HG03025 (cell line): Measurements from ENCODE around the gene KDF1.
"Not testable (repeated sequence)": the region's sequence is repeated elsewhere in the genome, so short reads cannot be mapped to it uniquely, and the experiment has no call there.

ENCODE experiments used
- ATAC-seq: cut with Tn5 transposase; IDR thresholded peaks from one replicate; pipeline ENCODE4 v1.9.1; 2021; ENCODE audit warnings: mild to moderate bottlenecking, moderate library complexity; ENCODE audit not compliant: unreplicated experiment, low FRiP score

Gene KDF1

DNA sequence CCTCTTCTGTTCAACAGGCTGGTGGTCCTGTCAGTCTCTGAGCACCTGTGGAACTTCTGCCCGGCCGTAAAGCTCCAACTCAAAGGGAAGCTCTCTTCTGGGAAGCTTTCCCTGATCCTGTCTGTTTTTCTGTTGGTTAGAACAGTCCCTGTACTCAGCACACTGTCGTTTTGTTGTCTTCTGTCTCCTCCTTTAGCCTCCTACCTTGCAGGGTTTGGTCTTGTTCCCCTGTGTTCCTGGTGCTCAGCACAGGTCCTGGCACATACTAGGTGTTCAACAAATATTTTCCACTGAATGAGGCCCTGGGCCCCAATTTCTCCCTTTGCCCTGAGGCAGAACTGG, 328 bp upstream of the KDF1 start:
- ATAC-seq = no peak

DNA sequence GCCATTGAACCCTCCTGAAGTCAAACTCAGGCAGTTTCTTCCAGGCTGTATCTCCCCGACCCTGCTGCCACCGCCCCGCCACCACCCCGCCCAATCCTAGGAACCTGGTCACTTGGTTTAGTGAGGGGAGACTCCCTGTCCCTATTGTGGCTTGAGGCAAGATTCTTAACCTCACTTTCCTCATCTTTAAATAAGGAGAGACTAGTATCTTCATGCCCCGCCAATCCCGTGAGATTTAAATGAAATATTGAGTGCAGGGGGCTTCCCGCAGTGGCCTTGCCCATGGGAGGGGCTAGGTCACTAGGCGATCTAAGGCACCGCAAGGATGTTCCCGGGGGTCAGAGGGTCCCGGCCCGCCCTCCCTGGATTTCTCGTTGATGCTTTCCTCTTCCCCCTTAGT, 998 bp downstream of the KDF1 start:
- ATAC-seq = no peak

DNA sequence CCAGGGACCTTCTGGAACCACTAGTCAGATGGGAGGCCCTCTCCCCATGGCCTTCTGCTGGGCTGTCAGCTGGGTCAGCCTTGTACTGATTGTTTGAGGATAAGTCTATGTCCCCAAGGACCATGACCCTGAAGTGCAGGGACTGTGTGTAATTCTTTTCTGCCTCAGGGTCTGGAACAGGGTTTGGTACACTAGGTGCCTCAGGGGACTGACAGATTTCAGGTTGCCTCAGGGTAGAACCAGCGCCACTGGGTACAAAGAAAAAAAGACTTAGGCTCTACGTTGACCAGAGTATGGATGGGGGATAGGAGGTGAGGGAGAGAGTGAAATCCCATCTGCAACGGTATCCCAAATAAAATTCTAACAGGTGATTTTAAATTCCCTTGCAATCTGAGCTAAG, 3.0 kb downstream of the KDF1 start:
- no peak for ATAC-seq

DNA sequence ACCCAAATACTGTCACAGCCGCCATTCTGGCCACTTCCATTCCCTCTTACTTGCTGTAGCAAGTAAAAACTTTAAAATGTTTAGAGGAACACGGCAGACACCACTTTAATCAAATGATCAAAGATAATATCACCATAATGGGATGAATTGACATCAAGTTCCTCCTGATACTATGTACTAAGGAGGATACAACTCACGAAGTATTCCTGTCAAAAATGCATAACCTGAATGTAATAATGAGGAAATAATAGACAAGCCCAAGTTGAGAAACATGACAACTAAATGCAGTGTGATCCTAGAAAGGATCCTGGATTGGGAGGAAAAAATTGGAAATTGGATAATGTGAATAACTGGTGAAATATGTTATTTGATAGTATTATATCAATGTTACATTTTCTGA, 3.9 kb downstream of the KDF1 start:
- ATAC-seq = no peak

DNA sequence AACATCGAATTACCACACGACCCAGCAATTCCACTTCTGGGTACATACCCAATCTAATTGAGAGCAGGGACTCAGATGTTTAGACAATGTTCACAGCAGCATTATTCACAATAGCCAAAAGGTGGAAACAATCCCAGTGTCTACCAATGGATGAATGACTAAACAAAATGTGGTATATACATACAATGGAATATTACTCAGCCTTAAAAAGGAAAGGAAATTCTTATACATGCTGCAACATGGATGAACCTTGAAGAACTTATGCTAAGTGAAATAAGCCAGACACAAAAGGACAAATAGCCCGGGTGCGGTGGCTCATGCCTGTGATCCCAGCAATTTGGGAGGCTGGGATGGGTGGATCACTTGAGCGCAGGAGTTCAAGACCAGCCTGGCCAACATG, 6.9 kb downstream of the KDF1 start:
- no peak for ATAC-seq

DNA sequence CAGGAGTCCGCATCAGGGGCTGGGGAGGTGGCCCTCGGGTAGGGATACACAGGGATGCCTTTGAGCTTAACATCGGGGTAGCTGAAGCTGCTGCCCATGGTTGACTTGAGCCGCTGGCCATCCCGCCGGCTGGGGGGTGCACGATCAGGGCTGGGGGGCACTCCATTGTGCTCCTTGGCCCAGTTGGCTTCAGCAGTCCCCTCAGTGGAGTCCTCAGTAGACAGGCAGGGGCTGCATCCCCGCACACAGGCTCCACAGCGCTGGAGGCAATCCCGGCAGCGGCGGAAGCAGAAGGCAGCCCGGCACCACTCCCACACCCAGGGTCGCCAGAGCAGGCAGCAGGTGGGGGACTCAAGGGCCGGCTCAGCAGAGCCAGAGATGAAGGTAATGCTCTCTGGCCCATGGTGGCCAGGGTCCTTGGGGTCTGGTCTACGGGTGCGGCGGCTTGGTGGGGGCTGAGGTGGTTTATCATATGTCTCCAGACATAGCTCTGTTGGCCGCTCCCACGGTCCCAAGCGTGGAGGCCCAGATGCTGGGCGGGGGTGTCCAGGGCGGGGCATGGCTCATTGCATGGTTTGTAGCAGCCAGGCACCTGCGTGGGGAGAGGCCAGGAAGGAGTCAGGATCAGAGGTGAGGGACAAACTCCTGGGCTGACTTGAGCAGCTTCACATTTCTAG, 8.3 kb downstream of the KDF1 start:
- no peak for ATAC-seq

DNA sequence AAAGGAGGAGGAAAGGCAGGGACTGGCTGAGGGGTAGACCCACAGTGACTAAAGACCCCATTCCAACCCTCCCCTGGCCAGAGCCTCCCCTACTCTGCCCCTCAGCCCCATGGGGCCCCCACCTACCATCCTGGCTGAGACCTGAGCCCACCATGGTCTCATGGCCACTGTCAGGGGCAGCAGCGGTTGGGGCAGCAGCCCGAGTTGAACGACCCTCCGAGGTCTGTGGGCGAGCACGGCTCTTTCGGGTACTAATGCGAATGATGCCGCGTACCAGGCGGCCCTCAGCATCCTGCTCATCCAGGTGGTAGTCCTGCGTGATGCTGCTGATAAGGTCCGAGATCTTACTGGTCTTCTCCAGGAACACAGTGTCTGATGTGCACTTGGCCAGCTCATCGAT, 9.1 kb downstream of the KDF1 start:
- ATAC-seq = no peak

DNA sequence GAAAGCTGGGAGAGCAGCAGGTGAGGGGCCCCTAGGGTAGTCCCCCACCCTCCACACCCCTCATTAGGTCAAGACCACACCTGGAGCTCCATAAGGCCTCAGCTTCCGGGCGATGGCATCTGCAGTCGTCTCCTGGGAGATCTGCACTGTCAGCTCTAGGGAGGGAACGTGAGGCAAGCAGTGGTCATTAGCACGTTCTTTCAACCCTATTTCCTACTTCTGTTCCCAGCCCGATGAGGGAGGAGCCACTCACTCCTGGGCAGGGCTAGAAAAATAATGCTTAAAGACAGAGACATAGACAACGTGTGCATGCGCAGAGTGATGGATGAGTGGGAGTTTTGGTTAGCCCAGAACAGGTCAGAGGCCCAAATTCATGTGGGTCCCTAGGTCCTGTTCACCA, 9.7 kb downstream of the KDF1 start:
- no peak for ATAC-seq

DNA sequence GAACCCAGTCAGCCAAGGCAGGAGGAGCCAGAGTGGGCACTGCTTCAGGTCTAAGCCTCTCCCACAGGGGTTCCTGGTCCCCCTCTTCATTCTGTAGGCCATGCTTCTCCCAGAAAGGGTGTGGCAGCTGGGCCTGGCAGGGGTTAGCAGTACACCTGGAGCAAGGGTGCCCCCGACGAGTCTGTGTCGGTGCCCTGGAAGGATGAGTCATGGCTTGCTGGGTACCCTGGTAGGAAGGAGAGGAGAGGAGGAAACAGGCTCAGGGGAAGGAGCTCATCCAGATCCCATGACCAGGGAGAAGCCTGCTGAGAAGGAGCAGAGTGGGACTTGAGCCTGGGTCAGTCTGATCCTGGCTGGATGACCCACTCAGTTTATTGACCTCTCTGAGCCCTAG, 10.3 kb downstream of the KDF1 start:
- no peak for ATAC-seq

DNA sequence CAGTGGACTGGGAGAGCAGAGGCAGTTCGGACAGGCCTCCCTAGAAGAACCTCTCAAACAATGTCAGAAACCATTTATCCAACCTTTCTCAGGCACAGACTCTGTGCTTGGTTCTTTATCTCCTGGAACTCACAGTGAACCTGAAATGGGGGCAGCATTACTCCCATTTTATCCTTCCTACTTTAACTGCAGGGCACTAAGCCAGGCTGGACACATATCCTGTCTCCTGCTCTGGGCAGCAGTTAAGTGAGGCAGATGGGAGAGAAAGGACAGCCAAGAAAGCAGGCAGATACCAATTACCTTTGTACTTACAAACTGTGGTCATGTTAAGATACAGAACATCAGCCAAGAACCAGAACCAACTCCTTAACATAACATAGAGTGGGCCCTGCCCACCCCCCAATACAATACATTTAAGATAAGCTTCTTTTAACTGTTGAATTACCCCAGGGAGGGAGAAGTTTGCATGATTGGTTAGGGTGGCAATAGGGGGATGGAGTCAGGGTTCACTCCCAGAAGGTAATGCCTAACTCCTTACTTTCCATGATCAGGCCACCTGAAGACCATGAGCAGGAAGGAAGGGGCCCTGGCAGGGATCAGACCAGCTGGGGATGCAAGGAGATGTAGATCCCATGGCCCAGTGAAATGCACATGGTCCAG, 10.9 kb downstream of the KDF1 start:
- ATAC-seq = no peak

DNA sequence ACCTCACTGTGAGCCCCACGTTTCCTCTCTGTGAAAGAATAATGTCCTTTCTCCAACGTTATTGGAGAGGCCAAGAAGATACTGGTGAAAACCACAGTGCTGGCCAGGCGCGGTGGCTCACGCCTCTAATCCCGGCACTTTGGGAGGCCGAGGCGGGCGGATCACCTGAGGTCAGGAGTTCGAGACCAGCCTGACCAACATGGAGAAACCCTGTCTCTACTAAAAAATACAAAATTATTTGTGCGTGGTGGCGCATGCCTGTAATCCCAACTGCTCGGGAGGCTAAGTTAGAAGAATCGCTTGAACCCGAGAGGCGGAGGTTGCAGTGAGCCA, 11.6 kb downstream of the KDF1 start:
- not testable (repeated sequence) for ATAC-seq

DNA sequence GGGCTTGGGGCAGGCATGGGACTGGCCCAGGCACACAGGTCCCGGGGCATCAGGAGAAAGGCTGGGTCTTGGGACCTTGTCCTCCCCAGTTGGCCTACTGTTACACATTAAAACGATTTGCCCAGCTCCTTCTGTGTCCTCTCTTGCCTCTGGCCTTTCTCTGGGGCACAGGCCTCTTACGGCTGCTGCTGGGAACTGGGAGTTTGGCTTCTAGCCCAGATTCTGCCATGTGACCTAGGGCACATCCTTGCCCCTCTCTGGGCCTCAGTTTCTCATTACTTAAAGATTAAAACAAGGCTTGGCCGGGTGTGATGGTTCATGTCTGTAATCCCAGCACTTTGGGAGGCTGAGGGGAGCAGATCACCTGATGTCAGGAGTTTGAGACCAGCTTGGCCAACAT, 14.0 kb downstream of the KDF1 start:
- ATAC-seq = no peak

DNA sequence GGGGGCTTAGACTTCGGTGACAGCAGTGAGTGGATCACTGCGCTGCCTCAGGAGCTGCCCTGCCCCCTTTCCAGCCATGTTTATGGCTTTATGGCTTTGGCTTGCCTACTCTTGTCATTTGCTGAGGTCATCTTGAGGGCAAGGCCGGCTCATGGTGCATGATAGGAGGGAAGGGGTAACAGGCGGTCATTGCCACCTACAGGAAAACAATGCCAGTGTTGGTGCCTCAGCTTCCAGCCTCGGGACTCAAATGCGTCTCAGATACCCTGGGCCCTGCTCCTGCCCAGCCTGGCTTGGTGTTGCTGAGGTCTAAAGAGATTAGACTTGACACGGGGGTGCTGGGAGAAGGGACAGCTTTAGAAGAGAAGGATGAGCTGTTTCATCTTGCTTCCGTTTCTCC, 14.5 kb downstream of the KDF1 start:
- ATAC-seq = no peak

DNA sequence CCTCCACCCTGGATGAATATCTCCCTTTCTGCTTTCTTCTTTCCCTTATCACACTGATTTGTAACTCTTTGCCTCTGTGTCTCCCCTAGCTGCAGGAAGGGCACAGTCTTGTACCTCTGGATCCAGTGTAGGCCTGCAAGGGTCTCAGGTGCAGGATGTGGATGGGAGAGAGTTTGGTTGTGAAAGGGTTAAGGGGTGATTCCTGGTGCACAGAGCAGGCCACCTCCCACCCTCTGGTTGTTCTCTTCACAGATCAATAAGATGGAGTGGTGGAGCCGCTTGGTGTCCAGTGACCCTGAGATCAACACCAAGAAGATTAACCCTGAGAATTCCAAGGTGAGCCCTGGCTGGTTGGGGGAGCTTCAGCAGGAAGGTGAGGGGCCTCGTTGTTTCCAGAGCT, 15.1 kb downstream of the KDF1 start:
- ATAC-seq = no peak

DNA sequence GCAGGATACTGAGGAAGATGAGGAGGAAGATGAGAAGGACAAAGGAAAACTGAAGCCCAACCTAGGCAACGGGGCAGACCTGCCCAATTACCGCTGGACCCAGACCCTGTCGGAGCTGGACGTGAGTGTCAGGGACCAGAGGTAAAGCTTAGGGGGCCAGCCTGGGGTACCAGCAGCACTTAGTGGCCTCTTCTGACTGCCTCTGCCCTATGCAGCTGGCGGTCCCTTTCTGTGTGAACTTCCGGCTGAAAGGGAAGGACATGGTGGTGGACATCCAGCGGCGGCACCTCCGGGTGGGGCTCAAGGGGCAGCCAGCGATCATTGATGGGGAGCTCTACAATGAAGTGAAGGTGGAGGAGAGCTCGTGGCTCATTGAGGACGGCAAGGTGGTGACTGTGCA, 17.6 kb downstream of the KDF1 start:
- ATAC-seq = no peak

DNA sequence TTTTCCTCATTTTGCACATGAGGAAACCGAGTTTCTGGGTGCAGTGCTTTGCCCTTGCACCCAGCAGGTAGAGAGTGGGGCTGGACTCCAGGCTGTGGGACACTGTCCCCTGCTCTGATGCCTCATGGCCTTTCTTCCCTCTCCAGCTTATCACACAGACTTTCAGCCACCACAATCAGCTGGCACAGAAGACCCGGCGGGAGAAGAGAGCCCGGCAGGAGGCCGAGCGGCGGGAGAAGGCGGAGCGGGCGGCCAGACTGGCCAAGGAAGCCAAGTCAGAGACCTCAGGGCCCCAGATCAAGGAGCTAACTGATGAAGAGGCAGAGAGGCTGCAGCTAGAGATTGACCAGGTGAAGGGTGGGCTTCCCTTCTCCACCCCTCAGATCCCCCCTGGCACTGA, 19.0 kb downstream of the KDF1 start:
- ATAC-seq = no peak

DNA sequence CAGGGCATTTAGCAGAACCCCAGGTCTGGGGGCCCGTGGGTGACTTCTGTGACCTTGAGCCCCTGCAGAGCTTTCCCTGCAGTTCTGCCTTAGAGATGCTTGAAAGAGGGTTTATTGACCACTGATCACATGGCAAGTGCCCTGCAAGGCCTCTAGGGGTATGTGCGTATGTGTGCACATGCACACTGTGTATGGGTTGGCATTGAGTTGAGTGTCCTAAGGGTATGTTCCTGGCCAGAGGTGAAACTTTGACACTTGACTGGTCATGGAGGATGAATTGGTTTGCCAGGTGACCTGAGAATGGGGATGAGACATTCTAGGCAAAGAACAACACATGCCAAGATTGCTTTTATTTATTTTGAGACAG, 21.6 kb downstream of the KDF1 start:
- ATAC-seq = no peak

DNA sequence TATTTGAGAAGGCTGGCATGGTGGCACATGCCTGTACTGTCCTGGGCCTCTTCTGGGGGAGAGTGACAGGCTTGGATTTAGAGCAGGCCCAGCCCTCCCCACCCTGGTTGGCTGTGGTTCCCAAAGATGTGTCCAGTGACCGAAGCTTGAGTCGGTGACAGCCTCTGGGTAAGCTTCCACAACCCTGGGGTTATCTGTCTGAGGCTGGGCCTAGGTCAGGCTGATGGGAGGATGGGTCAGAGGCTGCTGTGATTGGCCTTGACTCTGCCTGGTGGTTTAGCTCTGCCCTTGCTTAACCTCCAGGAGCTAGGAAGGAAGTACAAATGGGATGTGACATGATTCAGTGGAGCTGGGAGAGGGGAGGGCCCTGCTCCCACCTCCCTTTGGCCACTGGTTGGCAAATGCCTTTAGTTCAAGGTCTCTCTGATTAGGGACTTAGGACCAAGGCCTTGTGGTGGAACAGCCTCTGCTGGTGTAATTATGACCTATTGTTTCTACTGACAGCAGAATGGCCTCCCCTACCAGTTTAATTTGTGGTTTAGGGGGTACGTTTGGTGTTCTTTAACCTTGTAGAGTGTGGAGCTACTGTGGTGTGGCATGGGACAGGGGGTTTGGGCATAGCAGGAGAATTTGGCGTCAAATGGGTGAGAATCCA, 22.1 kb downstream of the KDF1 start:
- no peak for ATAC-seq

DNA sequence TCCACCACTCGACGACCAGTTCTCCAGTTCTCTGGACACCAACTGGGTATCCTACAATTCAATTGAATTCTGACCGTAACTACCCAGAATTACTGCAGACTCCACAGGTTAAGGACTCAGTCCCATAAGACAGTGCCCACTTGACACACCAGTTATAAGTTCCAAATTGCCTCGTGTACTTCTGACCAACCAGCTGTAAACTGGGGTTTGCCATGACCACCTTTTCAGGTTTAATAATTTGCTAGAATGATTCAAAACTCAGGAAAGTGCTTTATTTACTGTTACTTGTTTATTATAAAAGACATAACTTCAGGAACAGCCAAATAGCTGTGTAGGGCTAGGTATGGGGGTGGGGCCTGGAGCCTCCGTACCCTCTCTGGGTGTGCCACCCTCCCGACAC, 23.4 kb downstream of the KDF1 start:
- no peak for ATAC-seq

DNA sequence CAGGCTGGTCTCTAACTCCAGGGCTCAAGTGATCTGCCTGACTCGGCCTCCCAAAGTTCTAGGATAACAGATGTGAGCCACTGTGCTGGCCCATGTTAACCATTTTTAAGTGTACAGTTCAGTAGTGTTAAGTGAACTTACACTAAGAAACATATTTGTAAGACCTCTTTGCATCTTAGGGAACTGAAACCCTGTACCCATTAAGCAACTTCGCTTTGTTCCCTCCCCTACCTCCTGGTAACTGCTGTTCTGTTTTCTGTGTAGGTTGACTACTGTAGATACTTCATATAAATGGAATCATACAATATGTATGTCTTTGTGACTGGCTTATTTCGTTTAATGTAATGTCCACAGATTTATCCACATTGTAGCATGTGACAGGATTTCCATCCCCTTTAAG, 27.7 kb downstream of the KDF1 start:
- no peak for ATAC-seq

DNA sequence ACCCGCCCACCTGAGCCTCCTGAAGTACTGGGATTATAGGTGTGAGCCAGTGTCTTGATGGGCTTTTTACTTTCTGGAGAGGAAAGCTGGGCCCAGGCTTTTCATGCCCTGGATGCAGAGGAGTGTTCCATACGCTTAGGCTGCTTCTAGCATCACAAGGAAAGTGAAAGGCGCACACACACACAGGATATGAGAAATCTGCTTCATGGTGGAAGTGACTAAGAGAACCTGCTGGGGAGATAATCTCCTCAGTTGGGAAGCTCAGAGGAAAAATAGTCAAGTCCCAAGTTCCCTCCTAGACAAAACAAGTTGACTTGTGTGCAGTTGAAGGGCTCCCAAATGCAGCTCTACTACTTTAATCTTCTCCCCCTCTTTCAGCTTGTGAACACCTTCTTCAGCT, 36.6 kb downstream of the KDF1 start:
- ATAC-seq = no peak

DNA sequence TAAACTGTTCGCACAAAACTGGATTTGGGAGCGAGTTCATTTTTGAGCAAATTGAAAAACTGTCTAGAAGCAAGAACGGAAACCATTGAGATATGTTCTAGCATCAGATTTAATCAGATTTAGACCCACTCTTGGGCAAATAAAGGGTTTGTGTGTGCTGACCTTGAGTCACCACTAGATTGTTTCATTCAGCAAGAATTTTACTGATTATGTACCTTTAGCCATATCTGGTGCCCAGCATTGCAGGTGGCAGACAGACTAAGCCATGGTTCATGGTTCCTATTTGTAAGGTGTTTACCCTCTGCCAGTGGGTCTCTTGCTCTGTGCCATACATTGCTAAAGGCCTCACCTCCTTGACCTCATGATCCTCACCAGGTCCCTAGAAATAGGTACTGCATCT, 37.4 kb downstream of the KDF1 start:
- ATAC-seq = no peak

DNA sequence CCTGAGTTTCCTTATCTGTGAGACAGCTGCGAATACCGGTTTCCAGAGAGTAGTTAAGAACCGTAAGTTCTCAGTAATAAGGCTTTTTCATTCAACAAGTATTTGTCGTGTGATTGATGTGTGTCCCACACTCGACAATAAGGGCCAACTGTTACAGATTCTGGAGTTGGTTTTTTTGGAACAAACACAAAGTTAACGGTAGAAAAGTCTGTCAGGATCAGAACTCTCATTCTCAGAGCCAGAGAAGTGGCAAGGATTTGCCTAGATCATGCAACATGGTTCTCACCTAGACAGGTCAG, 37.9 kb downstream of the KDF1 start:
- no peak for ATAC-seq
